Glomerular endothelial cell (primary cell): ENCODE measurements around the gene CHI3L2. TPM values are rescaled to one million over a fixed set of nuclear protein-coding genes. Genes with fewer than 3 reads are reported as not detected.

Source experiments
- DNase-seq: peaks from one replicate; pipeline ENCODE4 v3.0.0-alpha.2; 2011; ENCODE audit warnings: low read depth, low spot score; ENCODE audit errors: extremely low read depth
- total RNA-seq: library from RNA; depleted of rRNA; stranded (reverse); fragments of >200 nt; gene quantifications from 2 replicates; pipeline ENCODE4 v1.2.3, GENCODE V29; 2015

Gene CHI3L2
- not detected in 2 replicates for total RNA-seq

DNA sequence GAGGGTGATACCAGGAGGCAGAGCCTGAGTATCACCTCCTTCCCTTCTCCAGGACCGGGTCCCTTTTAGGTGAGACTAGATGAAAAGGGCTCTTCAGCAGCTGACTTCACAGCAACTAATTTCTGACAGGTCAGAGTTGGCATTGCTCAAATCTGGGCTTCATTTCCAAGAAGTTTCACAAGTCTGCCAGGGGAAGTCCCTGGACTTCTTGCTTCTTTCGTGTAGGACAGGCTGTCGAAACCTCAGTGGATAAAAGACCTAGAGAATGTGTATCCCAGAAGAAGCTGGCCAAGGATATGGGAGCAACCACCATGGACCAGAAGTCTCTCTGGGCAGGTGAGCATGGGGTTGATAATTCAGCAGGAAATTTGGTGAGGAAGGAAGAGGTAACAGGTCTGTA, at the start of gene CHI3L2:
Gene CHI3L2, plus strand, starts transcription at position 280 of the 400 bp plus-strand sequence. Its CDS starts 17 bp downstream, at position 297.
- DNase-seq, result no peak

DNA sequence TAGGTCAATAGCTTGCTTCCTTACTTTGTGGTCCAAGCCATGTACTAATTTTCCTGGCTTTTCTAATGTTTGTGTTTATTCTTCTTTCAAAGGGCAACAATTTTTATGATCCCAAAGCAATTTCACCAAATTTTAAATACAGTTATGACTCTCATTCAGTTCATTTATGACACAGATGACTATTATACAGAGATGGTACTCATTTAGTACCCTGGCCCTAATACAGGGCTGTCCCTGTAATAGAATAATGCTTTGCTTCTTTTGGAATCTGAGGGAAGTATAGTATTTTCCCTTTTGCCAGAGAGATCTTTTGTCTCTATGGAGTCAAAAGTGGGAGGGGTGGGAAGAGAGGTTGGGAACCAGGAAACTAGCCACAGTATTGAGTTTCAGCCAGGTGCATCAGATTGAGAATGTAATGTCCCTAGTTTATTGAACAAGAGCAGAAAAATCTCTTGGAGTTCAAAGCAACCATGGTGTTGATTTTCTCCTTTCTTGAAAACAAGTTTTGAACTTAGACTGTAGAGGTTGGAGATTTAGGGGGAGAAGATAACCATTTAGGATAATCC, 47.5 kb upstream of the CHI3L2 start:
- DNase-seq, result no peak

- DNase-seq, result no peak
Measured at GRCh38 chr1:111182052-111182451, 45.5 kb upstream of the CHI3L2 start.

GRCh38 chr1:111183308-111184069, 44.0 kb upstream of the CHI3L2 start:
- DNase-seq, result no peak

DNA sequence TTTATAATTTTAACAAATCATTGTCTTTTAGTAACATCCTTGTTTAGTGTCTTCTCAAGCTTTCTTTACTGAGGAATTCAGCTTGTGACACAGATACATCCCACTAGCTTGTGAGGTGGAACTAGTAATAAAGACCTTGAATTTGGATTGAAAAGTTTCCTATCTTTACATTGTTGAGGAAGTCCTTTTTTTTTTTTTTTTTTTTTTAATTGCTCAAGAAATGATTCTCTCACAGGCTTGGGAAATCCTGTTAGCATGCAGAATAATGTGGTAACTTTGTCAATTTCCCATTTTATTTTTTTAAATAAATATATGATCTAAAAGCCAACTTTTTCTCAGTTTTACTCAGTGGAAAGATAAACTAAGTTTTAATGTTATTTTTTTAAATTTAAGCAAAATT, 42.9 kb upstream of the CHI3L2 start:
- no peak for DNase-seq

- DNase-seq, result no peak
Measured at GRCh38 chr1:111190931-111191451, 36.5 kb upstream of the CHI3L2 start.

DNA sequence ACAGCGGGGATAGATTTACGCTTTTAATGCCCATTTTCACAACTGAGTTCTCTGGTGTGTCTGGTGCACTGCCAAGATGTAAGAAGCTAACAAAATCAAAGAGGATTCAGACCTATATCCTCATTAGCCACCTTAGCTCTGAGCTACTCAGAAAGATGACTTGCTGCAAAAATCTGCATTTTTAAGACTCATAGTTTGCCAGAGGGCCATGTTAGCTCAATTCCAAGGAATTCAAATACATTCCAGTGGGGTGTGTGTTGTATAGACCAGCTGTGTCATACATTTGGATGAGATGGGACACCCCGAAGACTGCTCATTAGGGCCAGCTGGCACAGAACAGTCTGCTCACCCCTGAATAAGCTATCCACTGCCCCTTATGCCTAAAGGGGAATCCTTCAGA, 36.0 kb upstream of the CHI3L2 start:
- no peak for DNase-seq

DNA sequence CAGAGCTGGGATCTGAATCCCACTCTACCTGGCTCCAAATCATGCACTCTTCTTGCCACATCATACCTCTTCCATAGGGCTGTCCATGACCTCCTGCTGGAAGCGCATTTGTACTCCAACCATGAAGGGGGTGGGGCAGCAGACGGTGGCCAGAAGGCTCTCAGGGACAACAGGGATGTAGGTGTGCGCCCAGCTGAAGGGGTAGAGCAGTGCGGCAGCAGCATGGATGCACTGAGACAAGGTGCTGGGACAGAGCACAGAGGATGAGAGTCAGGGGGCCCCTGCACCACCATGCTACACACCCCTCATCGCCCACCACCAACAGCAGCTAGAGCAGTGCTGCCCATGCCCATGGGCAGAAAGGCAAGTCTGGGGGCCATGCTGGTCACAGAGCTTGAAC, 35.4 kb upstream of the CHI3L2 start:
- DNase-seq, result no peak

GRCh38 chr1:111192658-111193519, 34.6 kb upstream of the CHI3L2 start:
- DNase-seq, result no peak

DNA sequence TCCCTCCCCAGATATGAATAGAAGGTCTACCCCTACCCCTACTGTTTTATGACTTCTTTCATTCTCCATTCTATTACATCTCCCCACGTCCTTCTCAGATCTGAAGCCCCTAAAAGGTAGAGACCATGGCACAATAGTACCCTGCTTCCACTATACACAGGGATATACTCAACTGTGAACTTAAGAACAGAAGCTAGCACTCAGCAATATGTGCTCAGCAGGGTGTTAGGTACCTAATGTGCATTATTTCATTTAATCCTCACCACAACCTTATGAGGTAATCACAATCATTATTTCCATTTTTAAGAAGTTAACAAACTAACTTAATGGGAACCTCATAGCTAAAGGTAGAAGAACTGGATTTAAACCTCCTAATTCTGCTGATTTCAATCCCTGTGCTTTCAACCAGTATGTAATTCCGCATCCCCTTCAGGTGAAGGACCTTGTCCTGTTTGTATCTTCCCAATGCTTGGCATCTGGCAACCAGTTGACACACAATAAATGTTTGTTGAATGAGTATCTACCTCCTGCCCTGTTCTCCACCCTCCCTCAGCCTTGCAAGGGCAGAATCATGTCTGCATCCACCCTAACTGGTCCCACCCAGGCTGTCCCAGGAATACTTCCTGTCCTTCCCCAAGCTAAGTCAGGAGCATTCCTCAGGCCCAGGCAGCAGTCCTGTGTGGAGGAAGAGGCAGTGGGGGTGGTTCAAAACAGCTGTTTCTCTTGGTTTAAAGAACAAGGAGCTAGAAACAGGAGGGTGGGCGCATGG, 33.6 kb upstream of the CHI3L2 start:
- DNase-seq, result no peak

GRCh38 chr1:111195002-111195684, 32.4 kb upstream of the CHI3L2 start:
- no peak for DNase-seq

- no peak for DNase-seq
Measured at GRCh38 chr1:111196213-111196612, 31.3 kb upstream of the CHI3L2 start.

- no peak for DNase-seq
Measured at GRCh38 chr1:111197598-111198284, 29.8 kb upstream of the CHI3L2 start.

- DNase-seq, result no peak
Measured at GRCh38 chr1:111198836-111199235, 28.7 kb upstream of the CHI3L2 start.

DNA sequence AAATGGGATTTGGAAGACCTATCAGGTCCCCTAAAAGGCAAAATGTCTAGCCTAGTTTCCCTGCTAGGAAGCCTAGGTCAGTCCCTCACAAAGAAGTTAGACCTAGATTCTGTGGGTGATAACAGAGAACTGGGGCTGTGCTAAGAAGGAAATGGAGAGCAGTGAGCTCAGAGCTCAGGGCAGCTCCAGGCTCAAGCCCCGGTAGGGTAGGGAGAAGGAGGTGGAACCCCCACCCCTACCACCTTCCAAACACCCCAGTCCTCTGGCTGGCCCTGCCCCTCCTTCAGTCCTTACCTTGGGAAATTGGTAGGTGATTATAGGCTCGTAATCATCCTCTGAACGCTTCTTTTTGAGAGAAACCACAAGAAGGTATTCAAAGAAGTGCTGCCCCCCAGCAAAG, 28.2 kb upstream of the CHI3L2 start:
- DNase-seq, result no peak

DNA sequence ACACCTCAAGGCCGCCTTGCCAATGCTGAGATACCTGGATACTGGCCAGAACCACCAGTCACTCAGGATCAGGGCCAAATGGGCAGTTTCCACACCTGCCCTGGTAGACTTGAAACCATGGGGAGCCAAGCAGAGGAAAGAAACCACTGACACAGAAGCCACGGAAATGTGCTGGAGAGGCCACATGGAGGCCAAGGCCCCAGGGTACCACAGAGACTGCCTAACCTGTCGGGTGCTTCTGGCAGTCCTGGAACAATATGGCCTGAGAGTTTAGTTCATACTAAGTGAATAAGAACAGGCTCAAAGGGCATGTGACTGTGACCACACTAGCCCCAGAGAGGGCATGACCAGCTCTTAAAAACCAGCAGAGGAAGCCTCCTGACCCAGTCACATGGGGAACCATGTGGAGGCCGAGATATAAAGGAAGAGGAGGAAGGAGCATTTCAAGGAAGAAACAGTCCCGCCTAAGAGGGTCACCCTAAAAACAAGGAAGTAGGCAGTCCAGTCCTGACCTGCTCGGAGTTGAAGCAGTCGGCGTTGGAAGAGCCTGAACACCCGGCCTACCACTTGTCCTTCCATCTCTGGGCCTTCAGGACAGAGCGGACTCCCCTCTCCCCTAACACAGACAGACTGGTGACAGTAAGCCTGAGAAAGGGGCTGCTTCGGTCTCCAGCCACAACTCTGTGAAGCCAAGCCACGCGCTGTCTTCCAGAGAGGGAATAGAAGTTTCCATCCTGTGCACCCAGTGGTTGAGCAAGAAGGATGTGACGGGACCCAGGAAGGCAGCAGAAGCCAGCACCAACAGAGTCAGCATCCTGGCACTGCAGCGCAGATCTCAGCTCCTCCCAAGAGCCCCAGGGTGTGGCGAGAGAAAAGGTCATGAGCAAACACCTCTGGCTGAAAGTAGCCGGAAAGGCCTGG, 27.4 kb upstream of the CHI3L2 start, which contains the start of gene DENND2D:
Gene DENND2D, minus strand, starts transcription at position 766 of the 921 bp plus-strand sequence. Its CDS starts 187 bp downstream, at position 579.
- DNase-seq, result no peak

GRCh38 chr1:111200802-111201161, 26.7 kb upstream of the CHI3L2 start:
- DNase-seq, result no peak
